PFSK-1 (cell line): ENCODE measurements around the gene PIK3CB.

Experiments
- POLR2AphosphoS5 ChIP-seq: IDR thresholded peaks from 2 replicates; pipeline ENCODE4 v1.6.1; 2012; ENCODE audit warnings: low read depth, mild to moderate bottlenecking, control low read depth, low read length, moderate library complexity
- SIN3A ChIP-seq: IDR thresholded peaks from 2 replicates; pipeline ENCODE4 v1.6.1; 2012; ENCODE audit warnings: mild to moderate bottlenecking, low read length, moderate library complexity, borderline replicate concordance; ENCODE audit not compliant: insufficient read depth

- TF ChIP-seq SIN3A (no peak), POLR2AphosphoS5 (no peak)
These were observed 86.5 kb downstream of the PIK3CB start for GRCh38 chr3:138748190-138748589.
